HG03432 (cell line): ENCODE measurements around the gene KDM2B.
A peak's percentile ranks its signal among the peaks of the same experiment; 100 is the strongest.

Source experiments
- ATAC-seq: cut with Tn5 transposase; IDR thresholded peaks from one replicate; pipeline ENCODE4 v1.9.1; 2021; ENCODE audit warnings: mild to moderate bottlenecking, moderate library complexity; ENCODE audit not compliant: unreplicated experiment

Gene KDM2B

GRCh38 chr12:121466794-121467637 is 113.8 kb downstream of the KDM2B start:
- peak; percentile 92 for ATAC-seq

GRCh38 chr12:121465921-121466793 is 114.7 kb downstream of the KDM2B start:
- peak; percentile 13 for ATAC-seq

GRCh38 chr12:121464331-121464730 is 116.5 kb downstream of the KDM2B start:
- no peak for ATAC-seq

GRCh38 chr12:121461048-121461447 is 119.8 kb downstream of the KDM2B start:
- ATAC-seq, result no peak

- no peak for ATAC-seq
Observed at GRCh38 chr12:121456551-121456950, 124.3 kb downstream of the KDM2B start.

GRCh38 chr12:121455766-121456420 is 124.9 kb downstream of the KDM2B start:
- no peak for ATAC-seq

GRCh38 chr12:121454921-121455320 is 125.9 kb downstream of the KDM2B start:
- ATAC-seq, result no peak

- no peak for ATAC-seq
Observed at GRCh38 chr12:121453629-121454028, 127.2 kb downstream of the KDM2B start.

GRCh38 chr12:121452985-121453360 is 127.8 kb downstream of the KDM2B start:
- no peak for ATAC-seq

GRCh38 chr12:121452340-121452984 is 128.4 kb downstream of the KDM2B start:
- no peak for ATAC-seq

GRCh38 chr12:121451961-121452339 is 128.9 kb downstream of the KDM2B start:
- ATAC-seq, result no peak

- no peak for ATAC-seq
Observed at GRCh38 chr12:121448771-121449315, 132.0 kb downstream of the KDM2B start.

GRCh38 chr12:121446750-121447149 is 134.1 kb downstream of the KDM2B start:
- ATAC-seq, result no peak

- no peak for ATAC-seq
Observed at GRCh38 chr12:121444842-121445202, 136.0 kb downstream of the KDM2B start.

GRCh38 chr12:121443911-121444841 is 136.6 kb downstream of the KDM2B start:
- ATAC-seq, result no peak

GRCh38 chr12:121443193-121443870 is 137.5 kb downstream of the KDM2B start:
- ATAC-seq, result no peak

- no peak for ATAC-seq
Observed at GRCh38 chr12:121442028-121442948, 138.5 kb downstream of the KDM2B start.

GRCh38 chr12:121441555-121441954 is 139.3 kb downstream of the KDM2B start:
- ATAC-seq, result no peak
